T-helper 1 cell treated with Interleukin-12 subunit alpha and Interleukin-12 subunit beta and Interleukin-4 antibody, amounts not matched to agents 30 ng/mL and 1 ng/mL, for 36 hours (primary cell): Measurements from ENCODE around the gene KLHL3. TPM values are rescaled to one million over a fixed set of nuclear protein-coding genes. Genes with fewer than 3 reads are reported as not detected.
"Not testable (repeated sequence)": the region's sequence is repeated elsewhere in the genome, so short reads cannot be mapped to it uniquely, and the experiment has no call there.

Experiments
- intact Hi-C: fragments of 100-400 bp; cut with micrococcal nuclease; formaldehyde crosslinking; loops from one replicate; pipeline ENCODE4 v1.15.1; 2024
- total RNA-seq: library from RNA; stranded (reverse); gene quantifications from 2 replicates; pipeline ENCODE4 v1.2.3, GENCODE V29; 2022

KLHL3 gene
- 3.8 TPM in 2 replicates for total RNA-seq

DNA sequence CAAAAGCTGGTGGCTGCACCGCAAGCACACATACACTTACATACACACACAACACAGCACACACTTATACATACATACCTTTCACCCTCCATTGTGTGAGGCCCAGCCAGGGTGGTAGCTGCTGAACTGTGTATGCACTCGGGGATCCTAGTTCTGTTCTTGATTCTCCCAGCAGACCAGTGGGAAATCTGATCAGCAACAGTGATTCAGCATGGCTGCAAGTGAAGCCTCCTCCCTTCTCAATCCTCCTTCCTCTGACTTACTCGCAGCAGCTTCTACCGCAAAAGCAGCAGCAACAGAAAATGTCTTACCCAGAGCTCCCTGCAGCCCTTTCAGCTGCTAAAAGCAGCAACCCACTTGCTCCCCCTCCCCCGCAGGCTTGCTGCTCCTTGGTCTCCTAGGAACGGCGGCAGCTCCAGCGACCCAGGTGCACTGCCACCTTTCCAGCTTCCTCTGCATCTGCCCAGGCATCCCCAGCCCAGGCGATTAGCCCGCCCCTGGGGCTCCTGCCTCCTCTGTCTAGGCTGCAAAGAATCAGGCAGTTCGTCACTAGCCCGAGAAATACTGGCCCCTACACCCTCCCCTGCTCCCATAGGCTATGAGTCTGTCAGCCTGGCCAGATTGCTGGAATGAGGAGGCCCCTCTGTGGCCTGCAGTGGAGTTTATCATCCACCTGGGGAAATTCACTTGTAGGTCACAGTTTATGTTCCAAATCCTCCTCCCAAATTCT is at the start of gene KLHL3:
TSS of gene KLHL3 (minus strand) at position 535 of the 730 bp plus-strand sequence. CDS start at position 92, 443 bp downstream.
- intact Hi-C loops: loop anchor here (1.0 kb wide), 1 partner anchor 69 kb away; no protein-coding TSS in a partner anchor

DNA sequence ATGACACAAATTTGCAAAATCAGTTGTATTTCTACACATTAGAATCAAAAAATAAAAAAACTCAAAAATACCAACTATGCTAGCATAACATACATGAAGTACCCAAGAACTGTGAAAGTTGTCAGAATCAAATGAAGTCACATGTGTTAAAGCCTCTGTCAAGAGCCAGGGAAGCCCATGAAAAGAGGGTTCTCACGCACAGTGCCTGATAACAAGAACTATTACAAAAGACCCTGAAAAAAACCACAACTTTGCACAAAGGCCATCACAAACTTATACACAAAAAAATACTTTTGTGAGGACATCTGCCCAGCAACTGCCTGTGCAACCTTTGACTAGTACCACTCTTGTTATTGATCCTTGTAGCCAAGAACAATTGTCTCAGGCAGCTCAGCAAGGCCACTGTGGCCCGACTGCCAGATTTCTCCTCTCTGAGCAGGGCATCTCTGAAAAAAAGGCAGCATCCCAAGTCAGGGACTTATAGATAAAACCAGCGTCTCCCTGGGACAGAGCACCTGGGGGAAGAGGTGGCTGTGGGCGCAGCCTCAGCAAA is 47.2 kb upstream of the KLHL3 start:
- intact Hi-C loops: no loop called here

- intact Hi-C loops: no loop called here
Observed at GRCh38 chr5:137782055-137782454, 46.2 kb upstream of the KLHL3 start.

- intact Hi-C loops: loop anchor here (1.0 kb wide), 4 partner anchors 253 to 354 kb away; no protein-coding TSS in a partner anchor
Observed at GRCh38 chr5:137778772-137779564, 43.1 kb upstream of the KLHL3 start.

DNA sequence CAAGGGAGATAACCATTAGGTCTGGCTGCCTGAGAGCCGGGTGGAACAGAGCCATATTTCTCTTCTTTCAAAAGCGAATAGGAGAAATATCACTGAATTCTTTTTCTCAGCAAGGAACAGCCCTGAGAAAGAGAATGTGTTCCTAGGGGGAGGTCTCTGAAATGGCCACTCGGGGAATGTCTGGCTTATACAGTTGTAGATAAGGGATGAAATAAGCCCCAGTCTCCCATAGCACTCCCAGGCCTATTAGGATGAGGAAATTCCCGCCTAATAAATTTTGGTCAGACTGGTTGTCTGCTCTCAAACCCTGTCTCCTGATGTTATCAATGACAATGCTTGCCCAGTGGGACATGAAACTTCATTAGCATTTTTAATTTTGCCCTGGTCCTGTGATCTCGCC is 32.0 kb upstream of the KLHL3 start:
- intact Hi-C loops: not testable (repeated sequence)

DNA sequence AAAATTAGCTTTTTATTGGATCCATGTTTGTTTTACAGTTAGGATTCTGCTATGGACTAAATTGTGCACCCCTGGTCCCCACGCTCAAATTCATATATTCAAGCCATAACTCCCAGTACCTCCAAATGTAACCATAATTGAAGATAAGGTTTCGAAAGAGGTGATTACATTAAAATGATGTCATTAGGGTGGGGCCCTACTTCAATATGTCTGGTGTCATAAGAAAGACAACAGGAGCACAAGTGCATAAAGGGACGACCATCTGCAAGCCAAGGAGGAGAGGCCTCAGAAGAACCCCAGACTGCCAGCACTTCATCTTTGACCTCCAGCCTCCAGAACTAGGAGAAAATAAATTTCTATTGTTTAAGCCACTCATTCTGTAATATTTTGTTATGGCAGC is 25.7 kb upstream of the KLHL3 start:
- intact Hi-C loops: no loop called here

DNA sequence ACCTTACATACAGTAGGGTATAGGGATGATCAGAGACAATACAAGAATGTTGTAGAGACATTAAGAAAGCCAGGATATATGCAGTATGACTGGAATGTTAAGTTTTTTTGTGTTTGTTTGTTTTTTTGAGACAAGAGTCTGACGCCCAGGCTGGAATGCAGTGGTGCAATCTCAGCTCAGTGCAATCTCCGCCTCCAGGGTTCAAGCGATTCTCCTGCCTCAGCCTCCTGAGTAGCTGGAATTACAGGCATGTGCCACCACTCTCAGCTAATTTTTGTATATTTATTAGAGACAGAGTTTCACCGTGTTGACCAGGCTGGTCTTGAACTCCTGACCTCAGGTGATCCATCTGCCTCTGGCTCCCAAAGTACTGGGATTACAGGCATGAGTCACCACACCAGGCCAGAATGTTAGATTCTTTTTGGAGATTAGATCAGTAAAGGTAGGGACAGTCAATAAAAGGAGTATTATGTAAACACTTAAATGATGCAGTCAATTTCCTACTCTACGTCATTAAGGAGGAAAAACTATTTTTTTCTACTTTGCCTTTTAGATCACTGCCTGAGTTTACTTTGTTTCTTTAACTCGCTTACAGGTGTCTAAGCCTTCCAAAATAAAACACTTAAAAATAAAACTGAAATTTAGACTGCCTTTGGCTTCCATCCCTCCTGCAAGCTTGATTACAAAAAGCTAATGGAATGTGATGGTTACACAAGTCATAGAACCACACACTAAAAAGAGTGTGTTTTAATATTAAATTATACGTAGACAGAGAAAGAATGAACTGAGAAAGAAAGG is 25.0 kb upstream of the KLHL3 start:
- intact Hi-C loops: no loop called here

DNA sequence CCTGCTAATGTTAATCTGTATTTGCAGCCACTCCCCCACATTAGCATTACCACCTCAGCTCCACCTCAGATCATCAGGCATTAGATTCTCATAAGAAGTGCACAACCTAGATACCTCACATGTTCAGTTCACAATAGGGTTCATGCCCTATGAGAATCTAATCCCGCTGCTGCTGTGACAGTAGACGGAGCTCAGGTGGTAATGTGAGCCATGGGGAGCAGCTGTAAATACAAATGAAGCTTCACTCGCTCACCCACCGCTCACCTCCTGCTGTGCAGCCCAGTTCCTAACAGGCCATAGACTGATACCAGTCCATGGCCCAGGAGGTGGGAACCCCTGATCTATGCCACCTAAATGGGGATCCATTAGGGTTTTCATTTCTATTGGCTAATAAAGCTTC is 24.4 kb upstream of the KLHL3 start:
- intact Hi-C loops: no loop called here

GRCh38 chr5:137758715-137759306 is 22.9 kb upstream of the KLHL3 start:
- intact Hi-C loops: loop anchor here (10.0 kb wide), 1 partner anchor 1436 kb away; the partner anchor contains the start of gene SIL1

DNA sequence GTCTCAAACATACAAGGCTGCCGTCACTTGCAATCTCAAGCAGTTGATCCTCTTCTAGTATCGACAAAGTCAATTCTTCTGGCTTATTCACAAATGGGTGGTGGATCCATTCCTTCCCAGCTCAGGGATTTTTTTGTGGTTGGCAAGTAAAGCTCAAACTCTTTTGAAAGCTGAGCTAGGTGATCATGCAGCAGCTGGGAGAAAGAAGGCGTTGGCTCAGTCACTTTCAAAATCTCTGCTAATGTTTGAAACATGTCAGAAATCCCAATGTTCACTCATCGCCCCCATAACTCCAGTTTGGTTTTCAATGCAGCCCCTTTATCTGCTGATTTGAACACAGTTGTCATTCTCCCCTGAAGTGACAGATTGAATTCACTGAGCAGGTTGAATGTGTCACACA is 22.2 kb upstream of the KLHL3 start:
- intact Hi-C loops: loop anchor here (10.0 kb wide), 1 partner anchor 1437 kb away; the partner anchor contains the start of gene SIL1

GRCh38 chr5:137757634-137758033 is 21.7 kb upstream of the KLHL3 start:
- intact Hi-C loops: loop anchor here (10.0 kb wide), 1 partner anchor 1437 kb away; the partner anchor contains the start of gene SIL1

- intact Hi-C loops: loop anchor here (1.0 to 10.0 kb wide), 15 partner anchors 58 to 1637 kb away; partner anchors contain the start of genes BRD8, EGR1, ETF1 and FAM53C
Observed at GRCh38 chr5:137754961-137755762, 19.3 kb upstream of the KLHL3 start.

DNA sequence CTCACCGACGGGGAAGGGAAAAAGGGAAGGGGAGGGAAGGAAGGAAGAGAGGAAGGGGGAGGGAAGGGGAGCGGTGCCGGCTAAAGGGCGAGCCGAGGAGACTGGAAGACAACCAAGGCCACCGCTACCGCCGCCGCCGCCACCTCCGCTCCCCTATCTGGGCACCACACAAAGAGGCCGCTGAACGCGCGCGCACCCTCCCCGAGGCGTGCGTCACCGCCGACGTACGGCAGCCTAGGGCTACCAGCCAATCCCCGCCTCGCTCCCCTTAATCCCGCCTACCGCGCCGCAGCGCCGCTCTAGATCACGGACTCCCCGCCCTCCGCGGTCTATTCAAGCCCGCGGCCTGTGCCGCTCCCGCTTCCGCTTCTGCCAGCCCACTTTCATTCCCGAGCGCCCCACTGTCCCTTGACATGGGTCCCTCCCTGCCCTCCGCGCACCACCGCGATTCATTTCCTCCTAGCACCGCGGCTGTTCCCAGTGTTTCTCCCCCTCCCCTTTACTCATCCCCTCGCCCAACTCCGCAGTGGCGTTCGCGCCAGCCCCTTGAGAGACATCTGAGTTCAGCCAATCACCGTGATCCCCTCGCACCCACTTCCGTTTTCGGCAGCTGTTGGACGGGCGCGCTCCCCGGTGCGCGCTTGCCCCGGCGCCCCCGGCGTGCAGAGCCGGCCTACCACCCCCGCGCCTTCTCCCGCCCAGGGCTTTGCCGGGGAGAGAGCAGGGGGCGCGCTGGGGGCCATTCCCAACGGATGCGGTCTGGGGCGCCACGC is 18.5 kb upstream of the KLHL3 start, which contains the start of gene HNRNPA0:
TSS of gene HNRNPA0 (minus strand) at position 176 of the 773 bp plus-strand sequence. CDS start 297 bp downstream, outside the sequence.
- intact Hi-C loops: loop anchor here (1.0 to 10.0 kb wide), 15 partner anchors 57 to 1638 kb away; partner anchors contain the start of genes BRD8, EGR1, ETF1 and FAM53C

DNA sequence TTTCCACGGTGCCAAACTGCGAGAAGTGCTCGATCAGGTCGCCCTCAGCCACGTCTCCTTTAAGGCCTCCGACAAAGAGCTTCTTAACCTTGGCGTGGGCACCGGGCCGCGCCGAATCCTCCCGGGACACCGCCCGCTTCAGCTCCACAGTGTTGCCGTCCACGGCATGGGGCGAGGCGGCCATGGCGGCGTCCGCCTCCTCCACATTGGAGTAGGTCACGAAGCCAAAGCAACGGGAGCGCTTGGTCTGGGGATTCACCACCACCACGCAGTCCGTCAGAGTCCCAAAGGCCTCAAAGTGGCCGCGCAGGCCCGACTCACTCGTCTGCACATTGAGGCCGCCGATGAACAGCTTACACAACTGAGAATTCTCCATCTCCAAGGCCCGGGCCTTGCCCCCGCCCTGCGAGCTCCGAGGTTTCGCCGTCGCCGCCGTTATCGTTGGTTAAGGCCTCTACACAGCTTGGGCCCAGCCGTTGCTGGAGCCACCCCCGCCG is 17.9 kb upstream of the KLHL3 start:
- intact Hi-C loops: loop anchor here (1.0 to 10.0 kb wide), 16 partner anchors 56 to 1639 kb away; partner anchors contain the start of genes BRD8, CDC23, EGR1 and ETF1

- intact Hi-C loops: loop anchor here (1.0 to 10.0 kb wide), 9 partner anchors 10 to 1639 kb away; partner anchors contain the start of genes CDC23, FAM53C, MATR3 and SIL1
Observed at GRCh38 chr5:137752905-137753690, 17.2 kb upstream of the KLHL3 start.

GRCh38 chr5:137751869-137752491 is 16.1 kb upstream of the KLHL3 start:
- intact Hi-C loops: loop anchor here (1.0 to 10.0 kb wide), 9 partner anchors 9 to 1640 kb away; partner anchors contain the start of genes CDC23, FAM53C, MATR3 and SIL1

DNA sequence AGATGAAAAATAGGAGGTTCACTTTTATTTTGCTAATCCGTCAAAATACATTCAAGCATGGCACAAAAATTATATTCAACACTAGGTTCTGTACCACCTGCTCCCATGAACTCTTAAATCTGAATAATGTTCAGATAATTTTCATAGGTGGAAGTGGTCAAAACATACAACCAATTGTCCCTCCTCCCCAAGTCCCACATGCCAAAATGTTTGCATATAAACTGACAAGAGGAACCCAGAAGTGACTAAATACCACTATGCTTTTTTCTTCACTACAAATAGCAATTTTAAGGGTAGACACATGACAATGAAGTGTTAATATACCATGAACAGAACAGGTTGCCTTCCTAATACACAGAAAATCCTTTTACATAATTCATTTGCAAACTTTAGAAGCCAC is 14.5 kb upstream of the KLHL3 start:
- intact Hi-C loops: loop anchor here (5.0 to 10.0 kb wide), 6 partner anchors 53 to 1642 kb away; partner anchors contain the start of genes FAM53C, MATR3, SIL1 and SMAD5
